ENCODE measurements around the gene KDM2B. TPM values are rescaled to one million over a fixed set of nuclear protein-coding genes. Genes with fewer than 3 reads are reported as not detected.

Gene KDM2B
- total RNA-seq, 1 experiment from 2014 or later, result 45.1 TPM

GRCh38 chr12:121581686-121582429 is 1.0 kb upstream of the KDM2B start:
- Histone ChIP-seq H3K27ac (no peak overlapping the region), H3K27me3 (ENCODE audit: insufficient read depth, low read depth) (no peaks in the 10 kb centered on the region), H3F3A (ENCODE audit: insufficient read depth, low read depth) (peaks cover 17% of the 10 kb centered on the region; the same call in 1 of the 2 replicates), H3K9me2 (ENCODE audit: insufficient read depth) (no peaks in the 10 kb centered on the region), H3K4me3 (no peak overlapping the region), H3K4me2 (peak overlapping the region; percentile 99; the same call in 1 of the 2 replicates), H3K36me3 (ENCODE audit: low read depth) (no peaks in the 10 kb centered on the region), H4K20me1 (ENCODE audit: insufficient read depth) (no peaks in the 10 kb centered on the region), H3K9me3 (ENCODE audit: insufficient read depth, low read depth) (no peaks in the 10 kb centered on the region), H2AFZ (no peak overlapping the region), H3K79me2 (ENCODE audit: low read depth) (peaks cover 3% of the 10 kb centered on the region; the same call in 1 of the 2 replicates), H3K4me1 (replicated peaks; ENCODE audit: insufficient read depth) (peaks cover 22% of the 10 kb centered on the region)
- no peak for DNase-seq
- ChIA-PET CTCF (interaction anchor here (0.8 kb wide), 1 partner anchor 45 kb away, joined by 4 read pairs; no protein-coding TSS in a partner anchor), POLR2A (ENCODE audit: unreplicated experiment) (no interaction called here)
- BruUV-seq (replicated peaks), result no TSS peak
- no peak for TF ChIP-seq EZH2 (IDR thresholded peaks at IDR 0.05; ENCODE audit: low read depth)
- no peak for TF ChIP-seq CTCF (conservative IDR thresholded peaks at IDR 0.05)
- intact Hi-C loops (cut with micrococcal nuclease; ENCODE audit: unreplicated experiment), result loop anchor here (5.0 kb wide), 2 partner anchors 45 to 685 kb away; partner anchors contain the start of genes ORAI1 and VPS33A

GRCh38 chr12:121579981-121580868 is 598 bp downstream of the KDM2B start:
- Histone ChIP-seq H4K20me1 (ENCODE audit: insufficient read depth) (no peaks in the 10 kb centered on the region), H3K4me3 (peak overlapping the region; percentile 86), H3K27me3 (ENCODE audit: insufficient read depth, low read depth) (no peaks in the 10 kb centered on the region), H3K4me2 (peak overlapping the region; percentile 99), H3F3A (ENCODE audit: insufficient read depth, low read depth) (peaks cover 24% of the 10 kb centered on the region; the same call in 1 of the 2 replicates), H3K9me3 (ENCODE audit: insufficient read depth, low read depth) (no peaks in the 10 kb centered on the region), H2AFZ (peak overlapping the region; percentile 84), H3K36me3 (ENCODE audit: low read depth) (no peaks in the 10 kb centered on the region), H3K4me1 (replicated peaks; ENCODE audit: insufficient read depth) (peaks cover 39% of the 10 kb centered on the region), H3K9me2 (ENCODE audit: insufficient read depth) (no peaks in the 10 kb centered on the region), H3K79me2 (ENCODE audit: low read depth) (peaks cover 3% of the 10 kb centered on the region; the same call in 1 of the 2 replicates), H3K27ac (no peak overlapping the region)
- no TSS peak for BruUV-seq (replicated peaks)
- ChIA-PET POLR2A (ENCODE audit: unreplicated experiment) (interaction anchor here (0.7 to 0.9 kb wide), 2 partner anchors 46 to 89 kb away, joined by 3 to 7 read pairs; no protein-coding TSS in a partner anchor), CTCF (interaction anchor here (0.6 to 0.9 kb wide), 6 partner anchors 19 to 679 kb away, joined by 5 to 7 read pairs (median 6); partner anchors contain the start of gene RNF34)
- TF ChIP-seq EZH2 (IDR thresholded peaks at IDR 0.05; ENCODE audit: low read depth) (no peak), CTCF (conservative IDR thresholded peaks at IDR 0.05) (no peak)
- DNase-seq, result peak in 1 of 2 experiments; percentile 54
- intact Hi-C loops (cut with micrococcal nuclease; ENCODE audit: unreplicated experiment), result loop anchor here (5.0 kb wide), 2 partner anchors 47 to 687 kb away; partner anchors contain the start of genes ORAI1 and VPS33A
